Lower lobe of right lung (tissue), 2 donors: ENCODE measurements around the gene PCGF2. TPM values are rescaled to one million over a fixed set of nuclear protein-coding genes. Genes with fewer than 3 reads are reported as not detected.

Source experiments
- ATAC-seq, 2 donors: fragments of 200-7000 bp; cut with Tn5 transposase; one replicate each; pipeline ENCODE4 v1.9.1; 2020 to 2022; ENCODE audit warnings: mild to moderate bottlenecking in 2 of 2, moderate library complexity in 2 of 2
- DNase-seq: peaks from one replicate; pipeline ENCODE4 v3.0.0-alpha.2; 2020
- H3K27ac ChIP-seq: fragments of 200-600 bp; one replicate; pipeline ENCODE4 v1.8.0; 2022
- H3K27me3 ChIP-seq: fragments of 200-600 bp; one replicate; pipeline ENCODE4 v1.8.0; 2022; ENCODE audit warnings: low read depth
- H3K36me3 ChIP-seq: fragments of 200-600 bp; one replicate; pipeline ENCODE4 v1.8.0; 2022; ENCODE audit warnings: mild to moderate bottlenecking
- H3K4me1 ChIP-seq: fragments of 200-600 bp; one replicate; pipeline ENCODE4 v1.8.0; 2022
- H3K4me3 ChIP-seq: fragments of 200-600 bp; one replicate; pipeline ENCODE4 v1.8.0; 2022; ENCODE audit warnings: mild to moderate bottlenecking
- H3K9me3 ChIP-seq: fragments of 200-600 bp; one replicate; pipeline ENCODE4 v1.8.0; 2022
- CTCF ChIP-seq: fragments of 200-600 bp; IDR thresholded peaks from one replicate; pipeline ENCODE4 v1.8.0; 2022; ENCODE audit warnings: antibody characterized with exemption, mild to moderate bottlenecking
- intact Hi-C: fragments of 100-400 bp; cut with DNase I; formaldehyde crosslinking; loops from one replicate; pipeline ENCODE4 v1.11.0; 2022
- total RNA-seq: library from RNA; stranded (reverse); fragmentation: NEBNext Ultra II Directional; extraction: Animal tissue kit (Norgen Biotek cat#: 25700); gene quantifications from one replicate; pipeline ENCODE4 v1.2.1, GENCODE V29; 2021
- donor health status: DM: no; HTN: yes; CAD: no; lungs with severe emphysema.

The PCGF2 gene
- total RNA-seq, 1 donor from 2014 or later = 53.5 TPM

- Histone ChIP-seq H3K27me3 (no peaks in the 10 kb centered on the region), H3K4me3 (no peak overlapping the region), H3K9me3 (no peaks in the 10 kb centered on the region), H3K36me3 (peaks cover 92% of the 10 kb centered on the region), H3K27ac (no peak overlapping the region), H3K4me1 (peaks cover 6% of the 10 kb centered on the region)
- no peak for DNase-seq
- ATAC-seq = no peak
- intact Hi-C loops = no loop called here
- TF ChIP-seq CTCF = no peak
Observed at GRCh38 chr17:38719289-38719942, 28.7 kb downstream of the PCGF2 start.

- intact Hi-C loops = no loop called here
- ATAC-seq (no peak), DNase-seq (no peak)
- H3K4me3 ChIP-seq = no peak overlapping the region
- TF ChIP-seq CTCF = no peak
- H3K27me3 ChIP-seq = no peaks in the 10 kb centered on the region
- peaks cover 99% of the 10 kb centered on the region for H3K36me3 ChIP-seq
- no peaks in the 10 kb centered on the region for H3K4me1 ChIP-seq
- H3K9me3 ChIP-seq = no peaks in the 10 kb centered on the region
- H3K27ac ChIP-seq = no peak overlapping the region
Observed at GRCh38 chr17:38717139-38717745, 30.9 kb downstream of the PCGF2 start.

- DNase-seq = no peak
- intact Hi-C loops = no loop called here
- Histone ChIP-seq H3K4me3 (no peak overlapping the region), H3K4me1 (no peaks in the 10 kb centered on the region), H3K36me3 (peaks cover 99% of the 10 kb centered on the region), H3K27me3 (no peaks in the 10 kb centered on the region), H3K9me3 (no peaks in the 10 kb centered on the region), H3K27ac (no peak overlapping the region)
- ATAC-seq = no peak
- TF ChIP-seq CTCF = no peak
Observed at GRCh38 chr17:38716368-38717005, 31.6 kb downstream of the PCGF2 start.

- no peak for TF ChIP-seq CTCF
- DNase-seq = no peak
- Histone ChIP-seq H3K4me1 (peaks cover 6% of the 10 kb centered on the region), H3K4me3 (no peak overlapping the region), H3K27ac (no peak overlapping the region), H3K27me3 (no peaks in the 10 kb centered on the region), H3K9me3 (no peaks in the 10 kb centered on the region), H3K36me3 (peaks cover 99% of the 10 kb centered on the region)
- intact Hi-C loops = no loop called here
- ATAC-seq = no peak
Observed at GRCh38 chr17:38715216-38715943, 32.8 kb downstream of the PCGF2 start.

- DNase-seq (no peak), ATAC-seq (no peak)
- Histone ChIP-seq H3K36me3 (peaks cover 99% of the 10 kb centered on the region), H3K4me3 (no peak overlapping the region), H3K9me3 (no peaks in the 10 kb centered on the region), H3K4me1 (peaks cover 10% of the 10 kb centered on the region), H3K27ac (no peak overlapping the region), H3K27me3 (no peaks in the 10 kb centered on the region)
- intact Hi-C loops = no loop called here
- no peak for TF ChIP-seq CTCF
Observed at GRCh38 chr17:38713456-38714075, 34.6 kb downstream of the PCGF2 start.
